ENCODE measurements around the gene ERCC4. TPM values are rescaled to one million over a fixed set of nuclear protein-coding genes. Genes with fewer than 3 reads are reported as not detected.

ERCC4 gene
- polyA plus RNA-seq, 10 donors, result 6.9 to 17.0 (median 10.3) TPM

DNA sequence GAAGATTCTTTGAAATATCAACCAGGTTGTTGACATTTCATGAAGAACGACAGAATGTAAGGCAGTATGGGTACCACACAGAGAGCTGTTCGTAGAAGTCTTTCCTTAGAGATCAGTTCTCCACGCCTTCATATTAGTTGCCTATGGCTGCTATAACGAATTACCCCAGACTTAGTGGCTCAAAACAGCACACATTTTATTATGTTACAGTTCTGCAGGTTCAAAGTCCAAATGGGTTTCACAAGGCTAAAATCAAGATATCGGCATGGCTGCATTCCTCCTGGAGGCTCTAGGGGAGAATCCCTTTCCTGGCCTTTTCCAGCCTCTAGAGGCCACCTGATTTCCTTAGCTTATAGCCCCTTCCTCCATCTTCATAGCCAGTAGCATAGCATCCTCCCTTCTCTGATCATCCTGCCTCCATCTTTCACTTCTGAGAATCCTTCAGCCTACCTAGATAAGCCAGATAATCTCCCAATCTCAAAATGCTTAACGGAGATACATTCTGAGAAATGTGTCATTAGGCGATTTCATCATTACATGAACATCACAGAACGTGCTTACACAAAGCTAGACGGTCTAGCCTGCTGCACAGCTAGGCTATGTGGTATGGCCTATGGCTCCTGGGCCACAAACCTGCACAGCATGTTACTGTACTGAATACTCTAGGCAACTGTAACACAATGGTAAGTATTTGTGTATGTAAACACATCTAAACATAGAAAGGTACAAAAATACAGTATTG, 26.0 kb downstream of the ERCC4 start:
- no peak for DNase-seq

DNA sequence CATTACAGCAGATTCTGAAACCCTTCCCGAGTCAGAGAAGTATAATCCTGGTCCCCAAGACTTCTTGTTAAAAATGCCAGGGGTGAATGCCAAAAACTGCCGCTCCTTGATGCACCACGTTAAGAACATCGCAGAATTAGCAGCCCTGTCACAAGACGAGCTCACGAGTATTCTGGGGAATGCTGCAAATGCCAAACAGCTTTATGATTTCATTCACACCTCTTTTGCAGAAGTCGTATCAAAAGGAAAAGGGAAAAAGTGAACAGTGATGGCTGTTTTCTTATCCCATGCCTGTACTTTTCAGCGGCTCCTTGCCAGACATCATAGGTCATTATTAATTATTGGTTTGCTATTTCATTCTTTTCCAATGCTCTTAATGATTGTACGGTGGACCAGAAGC, 28.1 kb downstream of the ERCC4 start:
- no peak for DNase-seq

DNA sequence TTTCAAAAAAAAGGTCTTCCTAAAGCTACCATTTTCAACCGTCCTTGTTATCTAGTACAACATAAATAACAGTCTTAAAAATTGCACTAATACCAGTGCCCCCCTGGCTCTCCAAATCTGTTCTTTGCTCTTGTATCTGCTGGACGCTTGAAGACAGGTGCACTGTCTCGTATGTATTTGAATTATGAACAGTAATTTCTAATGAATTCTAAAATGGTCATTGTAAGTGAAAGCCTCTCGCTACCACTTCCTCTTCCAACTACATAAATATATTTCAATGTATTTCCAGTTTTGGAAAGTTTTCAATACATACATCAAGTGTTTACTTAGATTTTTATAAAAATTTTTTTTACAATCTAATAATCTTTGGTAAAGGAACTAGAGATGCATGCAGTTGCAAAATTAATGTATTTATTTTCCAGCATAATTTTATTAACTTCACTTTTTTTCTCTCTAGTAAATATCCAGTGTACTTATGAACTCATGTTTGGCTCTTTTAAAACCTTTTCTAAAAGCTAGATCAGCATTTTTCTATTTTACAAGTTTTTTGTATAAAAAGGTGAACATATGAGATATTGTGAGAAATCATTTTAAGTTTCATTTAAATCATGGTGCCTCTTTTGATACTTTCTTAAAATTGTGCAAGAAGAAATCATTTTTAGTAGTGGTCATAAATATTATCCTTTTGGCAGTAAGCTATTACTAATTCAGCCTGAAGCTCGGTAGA, 31.0 kb downstream of the ERCC4 start:
- no peak for DNase-seq

DNA sequence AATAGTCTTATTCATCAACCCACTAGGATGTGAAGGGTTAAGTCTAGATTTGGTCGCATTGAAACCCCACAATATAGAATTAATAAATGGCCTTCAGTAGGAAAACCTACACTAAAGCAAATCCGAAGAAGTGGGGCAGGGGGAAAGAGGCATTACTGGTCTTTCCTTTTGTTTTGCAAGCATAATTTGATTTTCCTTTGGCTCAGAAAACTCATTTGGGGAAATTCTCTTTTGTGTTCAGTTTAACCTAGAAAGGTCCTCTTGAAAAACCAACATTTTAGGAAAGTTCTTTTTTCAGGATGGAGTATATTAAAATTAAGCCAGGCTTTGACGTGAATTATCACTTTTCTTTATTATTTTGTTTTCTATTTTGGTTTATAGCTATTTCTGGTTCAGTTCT, 31.7 kb downstream of the ERCC4 start:
- DNase-seq, result peak in 1 of 3 donors; percentile 27

DNA sequence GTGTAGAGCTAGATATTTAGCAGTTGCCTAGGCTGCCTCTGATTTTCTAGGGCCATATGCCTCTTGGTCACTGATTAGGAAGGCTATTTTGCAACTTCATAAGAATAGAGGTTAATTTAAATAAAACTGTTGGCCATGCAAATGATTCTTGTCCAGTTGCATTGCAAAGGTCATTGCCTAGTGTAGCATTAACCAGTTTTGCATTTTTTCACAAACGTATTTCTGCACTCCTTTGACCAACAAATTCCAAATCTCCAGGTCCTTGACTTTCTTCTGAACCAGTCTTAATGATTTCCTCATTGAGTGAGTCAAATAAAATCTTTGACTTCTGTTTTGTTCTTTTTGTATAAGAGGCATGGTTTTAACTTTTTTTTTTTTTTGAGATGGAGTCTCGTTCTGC, 33.5 kb downstream of the ERCC4 start:
- no peak for DNase-seq

DNA sequence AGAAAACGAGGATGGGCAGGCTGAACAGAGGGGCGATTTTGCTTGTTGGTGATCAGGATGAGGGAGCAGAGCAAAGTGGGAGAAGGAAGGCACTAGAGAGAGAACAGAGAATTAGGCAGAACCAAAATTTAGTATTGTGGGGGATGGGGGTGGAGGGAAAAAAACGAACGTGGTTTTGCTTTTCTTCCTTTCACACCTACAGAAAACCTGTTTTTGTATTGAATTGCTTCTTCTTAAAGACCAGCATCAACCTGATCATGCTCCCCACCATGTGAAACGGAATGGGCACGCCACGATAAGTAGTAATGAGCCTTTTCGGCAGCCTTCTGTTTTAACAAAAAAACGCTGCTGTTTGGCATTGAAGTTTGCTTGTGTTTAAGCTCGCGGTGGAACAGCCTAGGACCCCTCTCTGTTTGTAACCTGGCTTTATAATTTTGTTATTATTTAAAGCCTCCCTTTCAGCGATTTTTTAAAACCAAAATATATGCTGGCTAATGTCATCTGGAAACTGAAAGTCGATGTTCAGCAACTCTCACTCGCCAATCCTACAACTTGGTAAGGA, 36.8 kb downstream of the ERCC4 start:
- no peak for DNase-seq

DNA sequence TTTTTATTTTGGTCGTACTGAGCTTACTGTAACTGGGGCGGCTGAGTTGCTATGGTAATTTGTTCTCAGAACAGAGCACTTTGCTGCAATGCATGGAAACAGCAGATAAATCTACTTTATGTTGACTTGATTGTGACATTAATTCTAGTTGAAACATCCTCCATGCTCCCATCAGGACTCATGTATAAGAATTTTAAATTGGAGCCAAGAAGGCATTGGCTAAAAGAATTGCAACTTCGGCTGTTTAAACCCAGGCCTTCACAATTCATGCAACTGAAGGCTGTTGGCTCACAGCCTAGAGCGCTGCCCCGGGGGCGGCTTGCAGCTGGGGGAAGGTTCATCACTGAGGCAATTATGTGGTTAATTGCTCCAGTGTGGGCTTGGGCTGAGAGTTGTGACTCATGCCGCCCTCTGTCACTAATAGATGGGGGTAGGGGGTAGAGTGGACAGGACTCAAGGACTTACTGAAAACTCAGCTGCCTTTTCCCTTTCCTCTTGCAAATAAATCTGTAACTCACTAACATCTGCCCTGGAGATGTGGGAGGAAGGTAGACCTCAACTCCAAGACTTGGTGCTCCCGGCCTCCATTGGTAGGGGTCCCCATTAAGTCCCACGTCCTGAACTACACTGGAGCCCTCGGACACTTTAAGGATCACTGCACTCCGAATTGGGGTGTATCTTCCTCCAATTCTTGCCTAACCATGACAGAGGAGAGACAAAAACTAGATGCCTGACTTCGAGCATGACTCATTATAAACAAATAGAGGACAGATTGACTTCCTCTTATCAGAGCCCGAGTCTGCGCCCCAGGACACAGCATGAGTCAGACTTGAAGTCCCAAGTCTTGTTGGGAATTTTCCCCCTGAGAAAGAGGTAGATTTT, 37.5 kb downstream of the ERCC4 start:
- peak; percentile 69 to 89 (median 87) for DNase-seq

DNA sequence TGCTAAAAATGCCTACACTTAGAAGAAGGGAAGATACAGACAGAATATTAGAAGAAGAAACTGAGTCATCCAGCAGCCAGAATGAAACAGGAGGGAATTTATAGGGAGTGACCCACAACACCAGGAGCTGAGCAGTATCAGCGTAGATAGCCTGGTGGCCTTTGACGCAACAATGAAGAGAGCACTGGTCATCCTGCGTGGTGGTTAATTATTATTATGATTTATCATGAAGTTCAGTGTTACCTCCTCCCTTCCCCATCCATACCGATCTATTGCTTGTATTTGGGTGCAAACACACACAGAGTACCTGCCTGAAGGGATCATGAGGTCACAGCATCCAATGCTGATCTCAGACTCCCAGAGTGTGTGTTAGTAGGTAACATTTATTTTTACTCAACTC, 38.5 kb downstream of the ERCC4 start:
- DNase-seq, result no peak

DNA sequence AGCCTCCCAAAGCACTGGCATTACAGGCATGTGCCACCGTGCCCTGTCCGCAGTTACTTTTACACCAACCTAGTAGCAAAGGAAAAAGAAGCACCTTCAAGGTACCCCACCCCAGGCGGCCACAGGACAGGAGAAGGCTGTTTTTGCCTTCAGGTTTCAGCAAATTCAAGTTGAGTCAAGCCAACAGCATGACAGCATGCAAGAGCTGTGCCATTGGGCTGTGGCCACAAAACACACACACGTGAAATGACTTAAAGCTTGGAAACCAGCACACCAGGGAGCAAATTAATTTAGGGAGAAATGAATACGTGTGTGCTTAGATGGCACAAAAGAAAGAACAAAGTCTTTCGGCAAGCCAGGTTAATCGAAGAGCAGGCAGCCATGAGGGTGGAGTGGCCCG, 39.7 kb downstream of the ERCC4 start:
- no peak for DNase-seq

DNA sequence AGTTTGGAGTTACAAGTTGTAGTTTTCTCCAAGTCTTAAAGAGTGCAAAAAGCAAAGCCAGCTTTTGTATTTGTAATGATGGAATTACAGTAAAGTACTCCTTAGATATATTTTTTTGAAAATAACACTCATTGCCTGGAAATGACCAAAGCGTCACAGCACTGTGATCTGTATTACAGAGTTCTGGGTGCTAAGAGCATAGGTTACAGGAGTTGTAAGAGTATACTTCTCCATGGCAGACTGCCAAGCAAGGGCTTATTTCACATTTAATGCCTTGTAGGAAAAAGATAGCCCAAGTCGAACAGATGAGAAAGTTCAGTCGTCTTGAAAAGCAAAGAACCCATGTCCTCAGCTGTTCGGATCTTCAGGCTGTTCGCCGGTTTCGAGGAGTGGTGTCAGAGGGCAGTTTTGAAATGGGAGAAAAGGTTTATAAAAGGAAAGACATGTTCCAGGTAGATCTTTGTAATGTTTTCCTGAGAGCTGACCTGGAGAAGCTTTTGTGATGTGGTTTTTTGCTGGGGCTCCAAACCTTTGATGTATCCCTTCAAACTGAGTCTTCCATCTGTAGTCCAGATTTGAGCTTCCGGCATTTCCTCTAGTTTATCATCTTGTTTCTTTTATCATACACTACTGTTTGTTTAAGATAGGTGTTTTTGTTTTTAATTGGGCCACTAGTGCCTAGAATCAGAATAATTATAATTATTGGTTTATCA, 41.3 kb downstream of the ERCC4 start:
- DNase-seq, result peak; percentile 25 to 66 (median 59)

DNA sequence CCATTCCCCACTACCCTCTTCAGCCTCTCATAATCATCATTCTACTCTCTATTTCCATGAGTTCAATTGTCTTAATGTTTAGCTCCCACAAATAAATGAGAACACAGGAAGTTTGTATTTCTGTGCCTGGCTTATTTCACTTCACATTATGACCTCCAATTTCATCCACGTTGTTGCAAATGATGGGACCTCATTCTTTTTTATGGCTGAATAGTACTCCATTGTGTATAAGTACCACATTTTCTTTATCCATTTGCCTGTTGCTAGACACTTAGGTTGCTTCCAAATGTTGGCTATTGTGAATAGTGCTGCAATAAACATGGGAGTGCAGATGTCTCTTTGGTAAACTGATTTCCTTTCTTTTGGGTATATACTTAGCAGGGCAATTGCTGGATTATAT, 42.3 kb downstream of the ERCC4 start:
- DNase-seq, result no peak

DNA sequence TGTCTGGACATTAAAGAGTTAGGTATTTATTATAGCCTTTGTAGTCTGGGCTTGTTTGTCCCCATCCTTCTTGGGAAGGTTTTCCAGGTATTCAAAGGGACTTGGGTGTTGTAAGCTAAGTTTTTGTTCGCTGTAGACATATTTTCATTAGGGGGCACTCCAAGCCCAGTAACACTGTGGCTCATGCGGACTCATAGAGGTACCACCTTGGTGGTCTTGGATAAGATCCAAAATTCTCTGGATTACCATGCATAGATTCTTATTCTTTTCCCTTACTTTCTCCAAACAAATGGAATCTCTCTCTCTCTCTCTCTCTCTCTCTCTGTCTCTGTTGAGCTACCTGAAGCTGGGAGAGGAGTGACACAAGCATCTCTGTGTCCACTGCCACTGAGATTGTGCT, 48.9 kb downstream of the ERCC4 start:
- no peak for DNase-seq

DNA sequence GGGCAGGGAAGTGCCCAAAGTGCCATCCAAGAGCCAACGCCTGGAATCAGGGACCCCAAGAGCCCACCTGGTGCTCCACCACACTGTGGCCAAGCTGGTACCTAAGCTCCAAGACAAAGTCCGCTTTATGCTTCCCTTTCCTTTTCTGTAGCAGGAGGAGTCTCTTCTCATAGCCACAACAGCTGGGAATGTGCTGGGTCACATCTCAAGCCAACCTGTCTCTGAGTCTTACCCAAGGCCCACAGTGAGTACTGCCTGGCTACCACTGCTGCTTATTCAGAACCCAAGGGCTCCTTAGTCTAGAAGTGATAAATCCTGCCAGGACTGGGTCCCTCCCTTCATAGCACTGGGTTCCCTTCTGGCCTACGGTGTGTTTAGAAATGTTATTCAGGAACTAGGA, 49.8 kb downstream of the ERCC4 start:
- DNase-seq, result no peak

DNA sequence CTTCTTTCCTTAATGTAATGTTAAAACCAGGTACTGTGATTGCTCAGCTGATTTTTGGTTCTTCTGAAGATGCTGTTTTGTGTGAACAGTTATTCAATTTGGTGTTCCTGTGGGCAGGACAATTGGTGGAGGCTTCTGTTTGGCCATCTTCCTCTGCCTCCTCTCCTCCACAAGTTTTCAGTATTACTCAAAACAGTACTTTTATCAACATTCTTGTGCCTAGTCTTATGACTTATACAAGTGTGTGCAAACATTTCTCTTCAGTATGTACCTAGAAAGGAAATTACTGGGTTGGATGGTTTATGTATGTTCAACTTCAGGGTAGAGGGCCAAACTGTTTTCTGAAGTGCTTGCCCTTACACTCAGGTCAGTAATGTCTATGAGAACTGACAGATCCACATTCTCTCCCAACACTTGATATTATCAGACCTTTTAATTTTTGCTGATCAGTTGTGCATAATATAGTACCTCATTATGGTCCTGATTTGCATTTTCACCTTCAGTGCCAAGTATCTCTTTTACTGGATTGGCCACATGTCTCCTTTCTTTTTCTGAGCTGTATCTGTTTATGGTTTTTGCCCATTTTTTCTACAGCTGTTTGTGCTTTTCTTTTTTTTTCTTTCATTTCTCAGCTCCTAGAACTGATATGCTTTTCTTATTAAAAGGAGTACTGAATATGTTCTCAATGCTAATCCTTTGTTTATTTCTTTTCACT, 50.9 kb downstream of the ERCC4 start:
- no peak for DNase-seq

DNA sequence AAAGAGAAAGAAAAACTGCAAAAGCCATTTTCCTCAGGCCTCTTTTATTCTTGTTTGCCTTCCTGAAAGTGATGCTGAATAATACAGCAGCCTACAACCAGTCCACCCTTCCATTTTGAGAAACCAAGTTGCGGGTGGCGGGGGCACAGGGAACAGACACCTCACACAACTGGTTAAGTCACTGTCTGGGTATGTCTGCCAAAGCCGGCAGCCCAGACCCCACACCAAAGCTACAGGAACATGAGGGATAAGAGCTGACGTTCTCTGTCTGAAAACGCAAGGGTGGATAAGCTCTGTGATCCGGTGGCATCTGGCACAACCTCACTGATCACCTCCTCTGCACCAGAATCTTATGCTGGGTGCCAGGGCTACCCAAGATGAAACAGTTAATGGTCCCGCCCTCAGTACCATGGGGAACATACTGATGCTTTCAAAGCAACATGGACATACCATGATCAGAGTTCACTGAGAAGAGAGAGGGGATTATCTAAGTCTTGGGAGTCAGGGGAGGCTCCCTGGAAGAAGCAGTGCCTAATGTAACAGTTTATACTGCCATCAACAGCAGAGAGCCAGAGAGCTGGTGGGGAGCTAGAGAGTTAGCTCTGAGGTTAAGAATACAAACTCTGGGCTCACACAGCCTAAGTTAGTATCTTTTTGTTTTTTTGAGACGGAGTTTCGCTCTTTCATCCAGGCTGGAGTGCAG, 53.5 kb downstream of the ERCC4 start:
- DNase-seq, result no peak

DNA sequence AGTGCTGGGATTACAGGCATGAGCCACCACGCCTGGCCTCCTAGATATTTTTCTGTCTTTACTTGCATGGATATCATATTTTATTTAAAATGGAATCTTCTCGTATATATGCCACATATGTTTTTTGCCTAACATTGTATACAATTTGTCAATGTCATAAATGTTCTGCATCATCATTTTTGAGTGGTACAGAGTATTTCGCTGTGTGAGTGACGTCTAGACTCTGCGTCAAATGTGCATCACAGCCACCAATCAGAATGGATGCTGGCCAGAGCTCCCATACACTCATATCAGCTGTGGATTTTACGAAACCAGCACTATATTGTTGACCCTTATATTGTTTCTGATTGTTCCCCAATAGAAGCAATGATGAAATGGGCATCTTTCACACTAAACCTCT, 57.2 kb downstream of the ERCC4 start:
- DNase-seq, result no peak

DNA sequence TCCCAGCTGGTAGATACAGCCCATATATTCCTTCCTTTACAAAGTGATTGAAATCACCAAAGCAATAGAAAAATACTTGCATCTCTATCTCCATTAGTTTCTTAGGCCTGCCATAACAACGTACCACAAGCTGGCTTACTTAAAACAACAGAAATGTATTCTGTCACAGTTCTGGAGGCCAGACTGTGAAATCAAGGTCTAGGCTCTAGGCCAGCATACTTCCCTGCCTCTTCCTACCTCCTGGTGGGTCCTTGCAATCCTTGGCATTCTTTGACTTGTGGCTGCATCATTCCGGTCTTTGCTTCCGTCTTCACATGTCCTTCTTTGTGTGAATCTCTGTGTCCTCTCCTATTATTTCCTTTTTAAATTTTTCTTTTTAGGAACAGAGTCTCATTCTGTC, 62.5 kb downstream of the ERCC4 start:
- DNase-seq, result no peak

DNA sequence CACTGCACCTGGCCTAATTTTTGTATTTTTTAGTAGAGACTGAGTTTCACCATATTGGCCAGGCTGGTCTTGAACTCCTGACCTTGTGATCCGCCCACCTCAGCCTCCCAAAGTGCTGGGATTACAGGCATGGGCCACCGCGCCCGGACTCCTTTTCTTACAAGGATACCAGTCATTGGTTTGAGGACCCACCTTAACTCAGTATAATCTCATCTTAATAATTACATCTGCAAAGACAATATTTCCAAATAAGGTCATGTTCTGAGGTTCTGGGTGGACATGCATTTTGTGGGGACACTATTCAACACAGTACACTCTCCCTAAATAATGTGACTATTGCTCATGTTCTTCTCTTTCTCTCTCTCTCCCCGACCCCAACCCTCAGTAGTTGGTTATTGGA, 63.7 kb downstream of the ERCC4 start:
- no peak for DNase-seq

DNA sequence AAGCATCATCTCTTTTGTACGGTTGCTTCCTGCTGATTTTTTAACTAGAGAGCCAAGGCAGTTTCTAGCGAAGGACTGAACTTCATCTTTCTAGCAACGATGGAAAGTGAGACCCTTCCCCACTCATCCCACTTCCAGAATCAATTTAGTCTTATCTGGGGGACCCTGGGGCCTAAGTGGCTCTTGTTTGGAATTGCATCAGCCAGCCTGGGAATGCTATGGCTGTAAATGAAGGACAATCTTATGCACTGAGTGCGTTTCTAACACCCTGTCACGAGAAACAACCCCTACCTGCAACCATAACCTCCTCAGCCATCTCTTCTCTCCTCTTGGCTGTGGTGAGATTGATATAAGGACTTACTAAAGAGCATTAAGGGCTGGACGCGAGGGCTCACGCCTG, 64.8 kb downstream of the ERCC4 start:
- no peak for DNase-seq

DNA sequence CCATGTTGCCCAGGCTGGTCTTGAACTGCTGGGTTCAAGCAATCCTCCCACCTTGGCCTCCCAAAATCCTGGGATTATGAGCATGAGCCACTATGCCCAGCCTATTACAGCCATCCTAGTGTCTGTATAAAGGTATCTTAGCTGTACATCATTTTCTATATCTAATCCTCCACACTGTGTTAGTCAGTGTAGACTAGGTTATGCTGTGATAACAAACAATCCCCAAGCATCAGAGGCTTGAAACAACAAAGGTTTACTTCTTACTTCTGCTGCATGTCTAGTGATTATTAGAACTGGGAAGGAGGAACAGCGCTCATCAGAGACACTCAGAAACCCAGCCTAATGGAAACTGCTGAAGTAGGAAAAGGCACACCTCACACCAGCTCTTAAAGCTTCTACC, 68.1 kb downstream of the ERCC4 start:
- no peak for DNase-seq
